Heart left ventricle (tissue), 13 donors: ENCODE data around the gene HIPK2.

Experiments
- CTCF ChIP-seq, 12 donors: fragments of 200-600 bp; sonication (generic) in 4 of 12; IDR thresholded peaks; one replicate each; pipeline versions ENCODE4 v1.5.0 to v1.8.0; 2018 to 2022; ENCODE audit warnings: antibody characterized with exemption in 12 of 12, mild to moderate bottlenecking in 5 of 12
- POLR2A ChIP-seq, 2 donors: fragments of 450-650 bp; IDR thresholded peaks; one replicate each; pipeline ENCODE4 v1.6.1; 2017; ENCODE audit warnings: antibody characterized with exemption in 2 of 2, mild to moderate bottlenecking in 2 of 2, moderate library complexity in 2 of 2
- donor health status: ischemic (EF 13 %, LVEDD 7.1; RV severe dilation, severe dysfunction).
- donor health status: DM: no; HTN: yes; CAD: no.
- donor health status: DM: no; HTN: no; CAD: no.
- donor health status: ischemic (EF 25% LVEDD 6.9; RV normal size, moderate dysfunction).
- donor health status: ischemic (EF 25% LVEDD 5.7; RV mildly dilated, moderate dysfunction).
- donor health status: ischemic (EF 35%, LVEDD 5.7; RV mildly dilated, moderate dysfunction).
- donor health status: nonischemic (EF 11% LVEDD 7.7; RV severe dilation, severe dysfunction).
- donor health status: DM: yes; HTN: yes; CAD: no.
- donor health status: PGD.
- donor health status: ischemic (EF 29% LVEDD 5.4; RV normal size, mild dysfunction).
- donor health status: nonischemic (EF 23%, LVEDD 6.1; RV moderate dilation, normal function).

GRCh38 chr7:139595806-139596205 lies 182.0 kb downstream of the HIPK2 start:
- TF ChIP-seq CTCF (IDR thresholded peaks at IDR 0.05) (no peak), POLR2A (IDR thresholded peaks at IDR 0.05) (no peak)
